Stimulated activated CD4-positive, alpha-beta T cell treated with anti-CD3 and anti-CD28 coated beads, Interleukin-1b, Interleukin-23, amount 100 ng/mL, for 48 hours (primary cell): ENCODE data around the gene DAPK1.

ENCODE experiments used
- DNase-seq: peaks from one replicate; pipeline ENCODE4 v3.0.0-alpha.2; 2020

DAPK1 gene

DNA sequence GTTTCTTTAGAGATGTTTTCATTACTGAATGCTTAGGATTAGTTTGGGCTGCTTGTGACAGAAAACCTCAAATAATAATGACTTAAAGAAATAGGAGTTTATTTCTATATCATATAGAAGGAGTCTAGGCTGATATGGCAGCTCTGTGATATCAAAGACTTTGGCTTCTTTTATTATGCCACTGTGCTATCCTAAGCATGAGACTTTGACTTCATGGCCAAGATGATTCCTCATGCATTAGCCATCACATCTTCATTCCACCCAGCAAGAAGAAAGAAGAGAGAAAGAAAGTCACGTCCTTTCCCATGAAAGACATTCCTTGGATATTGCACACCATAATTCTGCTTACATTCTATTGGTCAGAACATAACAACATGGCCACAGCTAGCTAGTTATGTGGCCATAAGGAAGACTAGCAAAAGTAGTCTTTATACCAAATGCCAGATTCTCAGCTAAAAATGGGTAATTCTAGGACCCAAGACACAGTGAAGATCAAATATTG lies 76.2 kb downstream of the DAPK1 start:
- no peak for DNase-seq

DNA sequence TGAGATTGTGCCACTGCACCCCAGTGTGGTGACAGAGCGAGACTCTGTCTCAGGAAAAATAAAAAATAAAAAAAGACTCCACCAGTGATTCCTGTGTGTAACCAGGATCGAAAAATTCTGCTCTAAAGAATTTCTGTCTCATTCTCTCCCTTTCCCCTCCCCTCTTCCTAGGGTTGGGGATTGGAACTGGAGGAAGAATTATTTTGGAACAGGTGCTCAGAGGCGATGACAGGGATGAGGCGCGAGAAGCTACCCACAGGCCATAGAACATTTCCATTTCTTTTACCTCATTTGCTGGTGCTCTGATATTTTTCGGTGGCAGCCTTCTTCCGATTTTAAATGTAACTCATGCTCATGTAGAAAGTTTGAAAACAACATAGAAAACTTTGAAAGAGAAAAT lies 80.1 kb downstream of the DAPK1 start:
- no peak for DNase-seq

DNA sequence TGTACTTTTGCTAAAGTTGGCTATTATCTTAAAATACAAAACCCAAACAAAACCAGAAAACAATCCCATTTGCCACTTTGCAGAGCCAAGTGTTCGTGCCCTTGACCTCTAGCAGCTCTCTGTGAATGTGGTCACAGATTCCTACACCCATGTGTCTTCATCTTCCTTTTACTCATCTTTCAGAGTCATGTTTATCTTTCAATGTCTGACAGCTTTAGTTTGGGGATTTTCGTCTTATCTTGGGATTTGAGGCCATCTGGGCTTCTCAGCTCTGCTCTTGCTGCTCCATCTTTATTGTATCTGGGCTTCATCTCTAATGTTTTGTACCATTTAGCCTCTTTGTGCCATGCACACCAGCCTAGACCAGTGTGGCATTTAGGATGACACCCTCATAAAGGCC lies 81.0 kb downstream of the DAPK1 start:
- DNase-seq = no peak

DNA sequence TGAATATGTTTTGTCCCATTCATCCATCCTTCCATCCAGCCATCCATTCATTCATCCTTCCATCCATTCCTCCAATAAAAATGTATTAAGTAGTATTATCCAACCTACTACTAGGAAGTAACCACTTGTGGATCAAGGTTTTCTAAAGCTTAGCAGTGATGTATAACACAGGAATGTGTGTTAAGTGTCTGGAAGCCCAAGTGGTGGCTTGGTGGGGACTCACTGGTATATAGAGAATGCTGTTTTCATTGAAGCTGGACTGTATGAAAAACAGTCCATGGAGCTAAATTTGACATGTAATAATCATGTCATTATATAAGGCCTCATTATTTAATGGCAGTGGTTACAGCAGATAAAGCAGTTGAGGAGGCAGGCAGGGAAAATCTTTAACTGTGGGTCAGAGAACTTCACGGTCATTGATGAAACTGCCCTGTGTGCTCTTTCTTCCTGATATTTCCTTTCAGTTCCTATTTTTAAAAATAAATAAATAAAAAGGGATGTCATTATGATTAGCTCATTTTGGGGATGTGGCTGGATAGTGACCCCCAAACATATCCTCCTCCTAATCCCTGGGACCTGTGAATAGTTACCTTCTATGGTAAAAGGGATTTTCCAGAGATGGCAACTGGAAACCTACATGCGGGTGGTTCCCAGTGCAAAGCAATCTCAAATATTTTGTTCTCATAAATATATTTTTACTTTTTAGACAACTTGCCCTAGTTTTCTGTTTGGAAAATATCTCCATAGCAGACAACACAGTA lies 82.3 kb downstream of the DAPK1 start:
- DNase-seq = no peak

DNA sequence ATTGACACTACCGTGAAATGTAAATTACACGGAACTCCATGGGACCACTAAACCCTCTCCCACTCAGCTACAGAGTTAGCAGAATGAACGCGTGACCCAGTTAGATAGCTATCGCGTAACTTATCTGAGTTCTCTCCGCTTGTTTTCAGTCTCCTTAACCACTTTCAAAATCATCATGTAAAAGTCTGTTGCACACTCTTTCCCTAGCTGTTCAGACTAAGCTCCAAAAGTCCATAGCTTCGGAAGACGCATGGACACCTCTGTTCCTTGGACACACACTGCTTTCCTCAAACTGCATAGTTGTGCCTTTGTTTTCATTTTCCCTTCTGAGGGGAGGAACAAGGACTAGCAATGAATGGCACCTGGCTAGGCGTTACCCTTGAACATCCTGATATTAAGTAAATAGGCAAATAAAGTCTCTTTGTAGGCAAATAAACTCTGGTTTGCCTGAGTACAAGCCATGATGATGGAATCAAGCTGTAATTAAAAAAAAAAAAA lies 83.3 kb downstream of the DAPK1 start:
- DNase-seq = no peak

DNA sequence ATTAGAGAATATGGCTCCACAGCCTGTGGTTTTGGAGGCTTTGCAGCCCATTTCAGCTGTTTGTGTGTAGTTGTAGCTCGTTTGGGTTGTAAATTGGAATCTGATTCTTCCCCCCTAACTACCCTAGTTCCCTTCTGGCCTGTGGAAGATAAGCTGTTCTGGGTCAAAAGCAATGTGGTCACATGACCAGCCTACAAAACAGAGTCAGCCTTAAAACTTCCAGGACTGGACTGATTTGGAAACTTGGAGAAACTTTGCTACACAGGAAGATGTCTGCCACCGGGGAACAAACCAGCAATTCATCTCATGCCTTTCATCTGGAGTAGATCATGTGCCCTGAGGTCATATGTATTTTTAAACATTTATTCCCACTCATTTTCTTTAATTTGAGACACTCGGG lies 83.8 kb downstream of the DAPK1 start:
- DNase-seq = no peak

DNA sequence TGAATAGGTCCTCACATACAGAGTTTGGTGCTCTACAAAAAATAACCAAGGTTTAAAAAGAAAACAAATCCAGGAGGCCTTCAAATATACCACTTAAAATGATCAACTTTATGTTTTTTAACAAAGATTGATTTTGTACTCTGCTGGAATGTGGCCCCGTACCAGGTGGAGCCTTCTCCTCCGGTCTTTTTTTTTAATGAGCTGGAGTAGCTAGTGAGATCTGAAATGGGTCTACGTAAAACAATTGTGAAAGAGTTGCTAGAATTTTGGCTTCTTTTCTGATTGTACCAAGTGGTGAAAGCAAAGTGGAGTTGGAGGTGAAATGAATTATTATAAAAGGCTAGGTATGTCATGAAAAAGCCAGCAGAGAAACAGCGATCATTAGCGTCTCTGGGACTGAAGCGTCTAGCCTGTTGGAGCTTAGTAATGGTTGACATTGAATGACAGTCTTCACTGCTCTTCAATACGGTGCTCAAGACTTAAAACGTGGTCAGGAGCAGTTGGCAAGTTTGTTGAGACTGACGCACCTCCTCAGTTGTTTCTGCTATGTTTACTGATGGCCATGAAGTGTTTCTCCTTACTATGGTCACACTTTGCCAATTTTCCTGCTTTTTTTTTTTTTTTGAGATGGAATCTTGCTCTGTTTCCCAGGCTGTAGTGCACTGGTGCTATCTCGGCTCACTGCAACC lies 84.4 kb downstream of the DAPK1 start:
- DNase-seq = no peak

DNA sequence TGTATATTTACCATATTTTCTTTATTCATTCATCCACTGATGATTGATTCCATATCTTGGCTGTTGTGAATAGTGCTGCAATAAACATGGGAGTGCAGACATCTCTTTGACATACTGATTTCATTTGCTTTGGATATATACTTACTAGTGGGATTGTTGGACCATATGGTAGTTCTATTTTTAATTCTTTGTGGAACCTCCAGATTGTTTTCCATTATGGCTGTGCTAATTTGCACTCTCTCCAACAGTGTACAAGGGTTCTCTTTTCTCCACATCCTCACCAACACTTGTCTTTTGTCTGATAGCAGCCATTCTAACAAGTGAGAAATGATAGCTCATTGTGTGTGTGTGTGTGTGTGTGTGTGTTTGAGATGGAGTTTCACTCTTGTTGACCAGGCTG lies 86.7 kb downstream of the DAPK1 start:
- DNase-seq = no peak

DNA sequence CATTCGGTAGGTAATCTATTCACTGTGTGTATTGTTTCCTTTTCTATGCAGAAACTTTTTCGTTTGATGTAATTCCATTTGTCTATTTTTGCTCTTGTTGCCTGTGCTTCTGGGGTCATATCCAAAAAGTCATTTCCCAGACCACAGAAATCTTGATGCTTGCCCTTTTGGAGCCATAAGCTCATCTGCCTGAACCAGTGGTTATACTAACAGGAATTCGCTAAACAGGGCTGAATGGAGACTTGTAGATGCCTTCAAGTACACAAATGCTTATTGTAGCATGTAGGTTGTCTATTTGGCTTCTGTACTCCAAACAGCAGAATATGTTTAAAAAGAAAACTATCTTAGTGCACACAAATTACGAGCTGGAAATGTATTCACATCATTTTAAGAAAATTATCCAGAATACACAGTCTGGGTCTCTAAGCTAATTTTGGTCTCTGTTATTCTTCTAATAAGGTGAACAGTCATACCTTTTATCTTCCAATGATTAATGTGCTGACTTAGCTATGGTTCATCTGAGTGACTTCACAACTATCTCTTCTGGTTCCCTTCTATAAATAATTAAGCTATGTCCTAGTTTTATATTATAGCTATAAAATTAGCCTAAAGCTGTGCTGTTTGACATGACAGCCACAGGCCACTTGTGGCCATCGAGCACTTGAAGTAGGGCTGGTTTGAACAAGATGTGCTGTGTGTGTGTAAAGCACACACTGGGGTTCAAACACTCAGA lies 87.6 kb downstream of the DAPK1 start:
- no peak for DNase-seq

DNA sequence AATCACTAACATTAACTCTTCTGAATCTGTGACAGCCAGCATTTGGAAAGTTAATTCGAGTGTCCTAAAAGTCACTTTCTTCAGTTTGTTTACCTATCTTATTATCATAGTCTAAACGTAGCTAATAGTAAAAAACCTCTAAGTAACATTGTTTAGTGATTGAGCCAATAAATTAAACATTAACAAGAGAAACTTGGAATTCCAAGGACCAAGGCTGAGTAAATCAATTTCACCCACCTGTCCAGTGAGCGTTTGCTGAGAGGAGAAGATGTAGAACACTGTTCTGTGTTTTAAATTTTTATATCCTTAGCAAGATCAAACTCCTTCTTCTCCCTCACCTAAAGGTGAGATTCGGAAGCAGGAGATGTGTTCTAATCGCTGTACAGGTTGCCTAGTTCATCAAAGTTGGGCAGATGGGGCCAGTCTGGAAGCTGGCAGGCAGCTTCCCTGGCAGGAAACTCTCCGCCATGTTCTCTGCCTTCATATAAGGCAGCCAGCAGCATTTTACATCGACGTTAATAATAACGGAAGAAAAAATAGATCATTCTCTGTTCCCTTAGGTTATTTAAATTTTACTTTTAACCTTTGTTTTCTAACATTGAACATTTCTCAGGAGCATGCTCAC lies 89.2 kb downstream of the DAPK1 start:
- no peak for DNase-seq

DNA sequence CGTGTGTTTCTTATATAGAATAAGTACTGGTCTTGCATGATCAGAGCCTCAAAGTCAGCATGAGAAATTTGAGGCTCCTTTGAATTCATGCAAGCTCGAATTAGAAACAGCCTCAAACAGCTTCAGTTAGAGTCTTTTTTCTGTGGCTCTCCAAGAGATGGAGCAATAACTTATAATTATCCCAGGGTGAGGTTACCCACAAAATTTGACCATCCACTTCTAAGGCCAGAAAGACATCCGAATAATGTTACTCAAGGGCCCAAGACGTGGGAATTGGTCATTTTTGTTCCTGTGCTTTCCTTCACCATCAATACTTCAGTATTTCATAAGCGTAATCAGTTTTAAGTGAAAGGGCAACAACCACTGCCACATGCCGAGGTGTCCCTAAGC lies 89.7 kb downstream of the DAPK1 start:
- no peak for DNase-seq

DNA sequence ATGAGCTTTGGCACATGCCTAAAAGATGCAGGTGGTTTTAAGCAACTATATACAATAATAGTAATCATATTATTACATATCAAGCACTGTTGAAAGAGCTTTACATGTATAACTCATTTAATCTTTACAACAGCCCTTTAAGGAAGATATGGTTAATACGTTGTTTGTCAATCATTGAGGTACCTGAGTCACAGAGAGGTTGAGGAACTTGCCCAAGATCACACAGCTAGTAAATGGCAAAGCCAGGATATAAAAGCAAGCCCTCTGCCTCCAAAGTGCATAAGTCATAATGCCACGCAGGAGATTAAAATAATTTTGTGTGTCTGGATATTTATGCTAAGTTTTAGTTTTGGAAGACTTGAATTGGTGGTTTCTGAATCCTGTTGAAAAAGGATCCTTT lies 90.2 kb downstream of the DAPK1 start:
- no peak for DNase-seq

DNA sequence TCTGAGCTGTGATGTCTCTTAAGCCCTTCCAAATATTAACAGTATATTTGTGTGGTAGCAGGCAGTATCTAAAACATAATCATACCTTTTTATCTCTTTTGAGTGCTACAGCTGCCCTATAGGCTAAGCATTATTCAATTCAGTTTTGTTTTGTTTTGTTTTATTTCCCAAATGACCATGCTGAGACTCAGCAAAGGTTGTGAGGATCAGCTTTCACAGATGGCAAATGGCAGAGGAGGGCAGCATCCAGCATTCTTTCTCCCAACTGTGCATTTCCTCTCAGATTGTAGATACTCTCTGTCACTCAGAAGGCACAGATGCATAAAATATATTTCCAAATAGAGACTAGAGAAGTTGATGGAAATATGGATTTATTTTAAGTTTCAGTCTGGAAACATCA lies 90.7 kb downstream of the DAPK1 start:
- DNase-seq = no peak

DNA sequence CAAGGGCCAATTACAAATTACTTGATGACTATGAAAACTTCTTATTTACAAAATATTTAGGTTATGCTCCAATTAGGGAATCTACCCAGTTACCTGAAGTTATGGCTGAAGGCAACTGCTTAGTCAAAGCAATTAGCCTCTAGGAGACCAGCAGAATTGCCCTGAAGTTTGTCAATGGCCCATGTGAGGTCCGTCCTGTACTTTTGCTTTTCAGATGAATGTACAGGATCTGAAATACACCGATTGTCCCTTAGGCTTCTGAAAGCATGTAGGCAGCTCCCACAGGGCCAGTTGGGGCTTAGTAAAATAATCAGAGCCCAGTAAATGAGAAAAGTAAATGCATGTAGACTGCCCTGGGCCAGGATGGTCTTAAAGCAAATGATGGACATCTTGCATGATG lies 93.3 kb downstream of the DAPK1 start:
- no peak for DNase-seq

DNA sequence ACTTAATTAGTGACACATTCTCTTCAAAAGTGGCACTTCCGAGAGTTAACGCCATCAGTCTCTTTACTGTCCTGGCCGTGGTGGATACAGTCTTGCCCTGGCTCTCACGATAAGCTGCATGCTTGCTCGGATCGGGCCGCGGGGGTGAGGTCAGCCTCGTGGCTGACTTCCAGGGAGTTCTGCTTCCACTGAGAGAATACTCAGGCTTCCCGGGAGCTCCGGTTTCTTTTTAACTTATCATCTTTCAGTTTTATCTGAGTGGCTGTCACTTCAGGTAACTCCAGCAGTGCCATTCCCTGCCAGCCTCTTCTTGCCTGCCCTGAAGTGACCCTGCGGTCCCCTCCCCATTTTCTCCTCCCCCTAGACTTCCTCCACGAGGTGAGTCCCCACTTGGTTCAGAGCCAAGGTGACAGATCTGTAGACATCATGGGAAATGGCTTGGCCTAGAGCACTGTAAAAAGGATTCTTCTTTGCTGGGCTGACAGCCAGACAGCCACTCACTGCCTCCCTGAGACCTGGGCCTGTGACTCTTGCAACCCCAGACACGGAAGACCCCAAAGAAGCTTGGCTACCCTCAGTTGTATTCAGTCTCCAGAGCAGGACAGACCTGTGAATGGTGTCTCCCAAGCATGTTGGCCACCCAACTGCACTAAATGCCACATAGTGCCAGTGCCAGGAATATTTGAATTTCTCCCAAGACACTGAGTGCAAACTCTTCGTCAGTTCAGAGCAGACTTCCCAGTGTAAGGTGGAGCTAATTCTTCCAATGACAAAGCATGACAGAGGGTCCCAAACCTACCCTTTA lies 95.1 kb downstream of the DAPK1 start:
- no peak for DNase-seq

DNA sequence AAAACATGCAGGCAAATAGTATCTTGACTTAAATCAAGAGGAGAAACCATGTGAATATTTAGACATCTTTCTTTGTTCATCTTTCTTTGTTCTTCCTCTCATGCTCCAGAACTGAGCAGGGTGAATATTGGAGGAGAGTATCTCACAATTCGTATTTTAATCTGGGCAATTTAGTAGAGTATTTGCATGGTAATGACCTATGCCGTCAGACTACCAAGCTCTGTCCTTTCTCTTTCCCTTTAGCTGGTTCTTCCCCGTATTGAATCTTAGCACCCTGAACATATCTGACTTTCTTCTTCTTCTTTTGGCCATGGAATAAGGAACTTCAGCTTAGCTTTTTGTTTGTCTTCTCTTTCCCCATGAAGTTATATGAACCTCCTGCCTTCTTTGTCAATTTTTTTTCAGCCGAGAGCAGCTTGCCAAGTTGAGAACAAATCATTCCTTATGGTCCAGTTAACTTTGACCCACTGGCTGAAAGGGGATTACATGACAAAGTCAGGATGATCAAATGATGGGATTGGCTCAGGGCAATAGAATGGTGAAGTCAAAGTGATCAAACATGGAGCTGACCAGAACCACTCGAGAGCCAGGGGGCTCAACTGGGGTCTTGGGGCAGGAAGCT lies 95.8 kb downstream of the DAPK1 start:
- no peak for DNase-seq

DNA sequence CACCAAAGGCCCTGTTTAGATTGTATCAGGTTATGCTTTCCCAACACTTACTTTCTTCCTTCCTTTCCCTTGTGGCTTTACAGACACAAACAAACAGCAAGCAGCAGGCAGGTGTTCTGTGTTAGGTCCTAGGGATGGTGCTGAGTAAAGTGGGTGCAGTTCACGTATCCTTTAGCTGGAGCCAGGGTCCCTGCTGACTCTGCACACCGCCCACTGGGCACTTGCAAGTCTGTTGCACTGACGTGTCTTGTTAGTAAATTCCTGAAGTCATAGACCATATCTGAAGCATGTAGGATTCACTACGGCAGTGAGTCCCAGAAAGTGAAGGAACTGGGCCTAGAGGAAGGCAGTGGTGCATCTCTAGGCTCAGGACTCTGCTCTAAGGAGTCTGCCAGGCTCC lies 96.5 kb downstream of the DAPK1 start:
- DNase-seq = no peak

DNA sequence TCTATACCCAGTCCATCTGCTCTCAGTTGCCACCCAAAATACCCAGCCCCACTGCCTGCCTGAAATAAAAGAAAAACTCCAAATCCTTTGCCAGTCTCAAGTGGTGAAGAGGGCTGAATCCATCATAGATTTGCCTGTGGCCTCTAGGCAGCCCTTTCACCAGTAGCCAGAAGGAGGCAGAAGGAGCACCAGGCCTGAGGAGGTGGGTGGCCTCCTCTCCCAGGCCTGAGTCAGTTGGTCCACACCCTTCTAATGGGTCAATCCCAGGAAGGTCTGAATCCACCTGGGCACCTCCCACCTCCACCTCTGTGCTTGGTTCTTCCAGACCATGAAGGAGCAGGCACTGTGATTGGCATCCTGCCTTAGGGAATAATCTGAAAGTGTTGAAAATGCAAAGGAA lies 97.0 kb downstream of the DAPK1 start:
- no peak for DNase-seq

DNA sequence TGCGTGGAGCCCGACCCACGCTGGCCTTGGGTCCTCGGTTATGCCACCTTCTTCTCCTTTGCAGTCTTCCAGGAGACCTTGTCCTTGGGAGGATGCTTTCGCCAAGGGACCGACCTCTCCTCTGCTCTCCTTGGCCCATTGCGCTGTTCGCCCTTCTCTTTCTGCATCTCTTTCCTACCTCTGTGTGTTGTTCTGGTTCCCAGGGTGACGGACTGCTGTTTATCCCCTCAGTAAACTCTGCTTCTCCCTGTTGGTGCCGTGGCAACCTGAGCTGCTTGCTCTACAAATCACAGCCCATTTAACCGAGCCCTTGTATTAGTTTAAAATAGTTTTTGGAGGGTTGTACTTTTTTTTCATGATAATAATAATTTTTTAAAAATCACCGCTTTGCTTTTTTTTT lies 97.9 kb downstream of the DAPK1 start:
- no peak for DNase-seq

DNA sequence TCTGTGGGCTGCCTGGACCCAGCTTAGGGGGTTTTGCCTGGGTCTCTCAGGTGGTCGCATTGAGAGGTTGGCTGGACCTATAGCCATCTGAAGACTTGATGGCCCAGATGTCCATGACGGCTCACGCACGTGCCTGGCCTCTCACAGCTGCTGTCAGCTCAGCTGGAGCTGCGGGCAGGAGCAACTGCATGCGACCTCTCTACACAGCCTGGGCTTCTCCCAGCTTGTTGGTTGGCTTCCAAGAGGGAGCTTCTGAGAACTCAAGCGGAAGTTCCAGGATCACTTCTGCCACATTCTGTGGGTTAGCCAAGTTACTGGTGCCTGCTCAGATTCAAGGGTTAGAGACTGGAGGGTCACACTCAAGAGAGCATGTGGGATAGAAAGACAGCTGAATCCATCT lies 99.2 kb downstream of the DAPK1 start:
- DNase-seq = no peak

DNA sequence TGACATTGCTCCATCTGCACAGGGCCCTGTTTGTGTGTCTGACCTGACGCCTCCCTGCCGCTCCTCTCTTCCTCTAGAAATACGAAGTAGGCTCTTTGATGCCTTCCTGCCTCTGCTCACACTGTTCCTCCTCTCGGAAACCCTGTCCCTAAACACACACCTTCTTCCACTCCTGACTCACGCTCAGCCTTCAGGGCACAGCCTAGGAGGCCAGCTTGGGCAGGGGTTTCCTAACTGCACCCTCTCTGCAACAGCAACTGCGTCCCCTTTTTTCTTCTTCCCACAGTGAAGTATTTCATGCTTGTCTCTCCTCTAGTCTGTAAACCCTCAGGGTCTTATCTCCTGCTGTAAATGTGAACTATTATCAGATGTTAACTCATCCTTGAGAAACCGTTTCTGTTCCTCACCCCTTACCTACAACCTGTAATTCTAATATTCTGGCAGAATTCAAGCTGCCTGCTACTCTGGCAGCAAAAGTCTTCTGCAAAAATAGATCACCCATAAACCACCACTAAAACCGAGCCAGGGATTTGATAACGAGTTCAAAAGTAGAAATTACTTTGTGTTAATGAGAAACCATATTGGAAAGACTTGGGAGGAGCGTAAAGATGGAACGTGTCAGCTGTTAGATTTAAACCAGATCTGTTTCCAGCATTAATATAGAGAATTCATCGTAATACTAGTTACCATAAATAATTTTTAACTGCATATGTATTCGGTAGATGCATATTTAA lies 100.2 kb downstream of the DAPK1 start:
- no peak for DNase-seq
